ENCODE data around the gene PUS1.

DNA sequence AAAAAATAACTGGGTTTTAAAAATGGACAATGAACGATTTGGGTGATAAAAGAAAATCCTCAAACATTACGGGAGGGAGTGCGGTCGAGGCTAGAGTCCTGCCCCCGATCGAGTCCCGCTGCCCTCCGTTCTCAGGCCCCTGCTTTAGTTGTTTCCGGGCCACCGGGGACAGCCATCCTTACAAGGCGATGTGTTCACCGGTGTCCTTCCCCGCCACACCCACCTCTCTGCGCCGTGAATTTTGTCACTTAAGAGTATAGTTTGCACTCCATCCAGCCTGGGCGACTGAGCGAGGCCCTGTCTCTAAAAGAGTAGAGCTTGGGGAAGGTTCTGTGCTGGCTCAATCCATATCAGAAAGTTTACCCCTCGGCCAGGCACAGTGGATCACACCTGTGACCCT, 31.8 kb upstream of the PUS1 start:
- TF ChIP-seq, protein P1, sequence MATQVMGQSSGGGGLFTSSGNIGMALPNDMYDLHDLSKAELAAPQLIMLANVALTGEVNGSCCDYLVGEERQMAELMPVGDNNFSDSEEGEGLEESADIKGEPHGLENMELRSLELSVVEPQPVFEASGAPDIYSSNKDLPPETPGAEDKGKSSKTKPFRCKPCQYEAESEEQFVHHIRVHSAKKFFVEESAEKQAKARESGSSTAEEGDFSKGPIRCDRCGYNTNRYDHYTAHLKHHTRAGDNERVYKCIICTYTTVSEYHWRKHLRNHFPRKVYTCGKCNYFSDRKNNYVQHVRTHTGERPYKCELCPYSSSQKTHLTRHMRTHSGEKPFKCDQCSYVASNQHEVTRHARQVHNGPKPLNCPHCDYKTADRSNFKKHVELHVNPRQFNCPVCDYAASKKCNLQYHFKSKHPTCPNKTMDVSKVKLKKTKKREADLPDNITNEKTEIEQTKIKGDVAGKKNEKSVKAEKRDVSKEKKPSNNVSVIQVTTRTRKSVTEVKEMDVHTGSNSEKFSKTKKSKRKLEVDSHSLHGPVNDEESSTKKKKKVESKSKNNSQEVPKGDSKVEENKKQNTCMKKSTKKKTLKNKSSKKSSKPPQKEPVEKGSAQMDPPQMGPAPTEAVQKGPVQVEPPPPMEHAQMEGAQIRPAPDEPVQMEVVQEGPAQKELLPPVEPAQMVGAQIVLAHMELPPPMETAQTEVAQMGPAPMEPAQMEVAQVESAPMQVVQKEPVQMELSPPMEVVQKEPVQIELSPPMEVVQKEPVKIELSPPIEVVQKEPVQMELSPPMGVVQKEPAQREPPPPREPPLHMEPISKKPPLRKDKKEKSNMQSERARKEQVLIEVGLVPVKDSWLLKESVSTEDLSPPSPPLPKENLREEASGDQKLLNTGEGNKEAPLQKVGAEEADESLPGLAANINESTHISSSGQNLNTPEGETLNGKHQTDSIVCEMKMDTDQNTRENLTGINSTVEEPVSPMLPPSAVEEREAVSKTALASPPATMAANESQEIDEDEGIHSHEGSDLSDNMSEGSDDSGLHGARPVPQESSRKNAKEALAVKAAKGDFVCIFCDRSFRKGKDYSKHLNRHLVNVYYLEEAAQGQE (IDR thresholded peaks at IDR 0.05; ENCODE audit: low read depth), result no peak
- no peak for TF ChIP-seq EZH2phosphoT487 (IDR thresholded peaks at IDR 0.05; ENCODE audit: borderline replicate concordance)
- TF ChIP-seq MAX (IDR thresholded peaks at IDR 0.05), result no peak
- no peak for TF ChIP-seq CTCF (IDR thresholded peaks at IDR 0.05 in 2 of 3, conservative IDR thresholded peaks at IDR 0.05 in 1 of 3; ENCODE audit: borderline replicate concordance in 1 of 3, insufficient read depth in 1 of 3, low read depth in 2 of 3, low read length in 2 of 3)
- no peak for TF ChIP-seq RAD21 (IDR thresholded peaks at IDR 0.05; ENCODE audit: low read depth)
- no peak for TF ChIP-seq SIN3A (IDR thresholded peaks at IDR 0.05; ENCODE audit: low read depth)
- TF ChIP-seq ZNF274 (IDR thresholded peaks at IDR 0.05; ENCODE audit: low read depth, low read length), result no peak
- TF ChIP-seq POLR2A (IDR thresholded peaks at IDR 0.05; ENCODE audit: borderline replicate concordance, extremely low read depth, insufficient read depth, insufficient read length), result no peak
- no peak for TF ChIP-seq CEBPB (IDR thresholded peaks at IDR 0.05; ENCODE audit: low read depth)
- no peak for TF ChIP-seq POLR2AphosphoS5 (IDR thresholded peaks at IDR 0.05; ENCODE audit: low read depth, low read length)

All from HCT116 (cell line).